Measurements from ENCODE around the gene APOBEC3C.
"Not testable (repeated sequence)": the region's sequence is repeated elsewhere in the genome, so short reads cannot be mapped to it uniquely, and the experiment has no call there.

Gene APOBEC3C

DNA sequence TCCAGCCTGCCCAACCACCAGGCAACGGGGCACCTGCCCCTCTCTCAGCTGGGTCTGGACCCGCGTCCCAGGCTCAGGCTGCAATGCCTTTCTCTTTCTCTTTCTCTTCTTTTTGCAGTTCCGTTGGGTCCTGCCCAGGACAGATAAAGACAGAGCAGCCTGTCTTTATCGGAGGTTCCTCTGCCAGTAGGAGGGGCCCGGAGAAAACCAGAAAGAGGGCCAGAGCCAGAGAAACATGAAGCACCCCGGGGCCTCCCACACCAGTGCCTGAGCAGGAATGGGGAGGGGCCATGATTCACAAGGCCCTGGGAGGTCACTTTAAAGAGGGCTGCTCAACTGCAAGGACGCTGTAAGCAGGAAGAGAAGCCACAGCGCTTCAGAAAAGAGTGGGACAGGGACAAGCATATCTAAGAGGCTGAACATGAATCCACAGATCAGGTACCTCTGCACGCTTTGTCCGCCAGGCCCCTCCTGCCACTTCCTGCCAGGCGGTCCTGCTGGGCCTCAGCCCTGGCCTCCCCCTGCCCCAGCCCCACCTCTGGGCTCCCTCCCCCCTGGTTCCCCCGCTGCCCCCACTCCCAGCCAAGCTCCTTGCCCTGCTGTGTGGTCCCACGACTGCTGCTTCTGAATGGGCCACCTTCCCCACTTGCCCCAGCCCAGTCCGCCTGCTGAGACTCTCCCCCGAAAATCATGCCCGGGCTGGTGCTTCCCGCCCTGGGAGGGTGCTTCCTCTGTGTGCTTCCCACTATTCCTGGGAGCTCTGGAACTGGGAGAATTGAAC lies at the start of gene APOBEC3C:
TSS of gene APOBEC3C (plus strand) at position 316 of the 781 bp plus-strand sequence. CDS start at position 422, 106 bp downstream.
- in situ Hi-C loops (cut with HindIII; ENCODE audit: low sequenced_read_pairs), result no loop called here

DNA sequence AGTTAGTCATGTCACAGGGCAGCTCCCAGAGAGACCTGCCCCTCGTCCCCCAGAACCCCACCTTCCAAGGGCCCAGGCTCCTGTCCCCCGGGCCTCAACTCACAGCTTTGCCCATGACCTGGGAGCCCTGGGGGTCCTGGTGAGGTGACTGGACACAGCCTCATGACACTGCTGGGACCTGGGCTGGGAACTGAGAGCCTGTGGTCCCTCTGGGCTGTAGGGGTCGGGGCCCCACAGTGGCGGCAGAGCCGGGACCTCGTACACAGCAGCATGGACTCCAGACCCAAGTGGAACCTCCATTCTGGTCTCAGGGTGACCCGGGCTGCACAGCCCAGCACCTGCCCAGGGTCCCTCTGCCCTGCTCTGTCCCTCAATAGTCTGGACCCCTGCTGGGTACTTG lies 49.8 kb upstream of the APOBEC3C start:
- in situ Hi-C loops (cut with HindIII; ENCODE audit: low sequenced_read_pairs), result no loop called here

DNA sequence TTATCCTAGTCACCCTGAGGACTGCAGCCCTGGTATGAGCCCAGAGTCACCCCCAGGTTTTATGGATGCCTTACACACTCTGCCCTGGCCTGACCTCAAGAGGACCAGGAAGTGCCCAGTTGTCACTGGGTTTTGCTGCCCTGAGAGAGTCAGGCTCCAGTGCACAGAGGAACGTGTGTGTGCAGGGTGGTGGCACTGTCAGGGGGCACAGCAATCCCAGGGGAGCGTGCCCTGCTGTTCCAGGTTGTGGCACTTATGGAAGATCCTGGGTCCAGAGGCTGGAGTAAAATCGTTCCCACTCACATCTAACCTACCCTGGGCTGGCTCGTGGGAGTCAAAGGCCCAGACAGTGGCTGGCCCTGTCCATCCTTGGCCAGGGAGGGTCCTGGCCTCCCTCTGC lies 49.1 kb upstream of the APOBEC3C start:
- in situ Hi-C loops (cut with HindIII; ENCODE audit: low sequenced_read_pairs), result no loop called here

DNA sequence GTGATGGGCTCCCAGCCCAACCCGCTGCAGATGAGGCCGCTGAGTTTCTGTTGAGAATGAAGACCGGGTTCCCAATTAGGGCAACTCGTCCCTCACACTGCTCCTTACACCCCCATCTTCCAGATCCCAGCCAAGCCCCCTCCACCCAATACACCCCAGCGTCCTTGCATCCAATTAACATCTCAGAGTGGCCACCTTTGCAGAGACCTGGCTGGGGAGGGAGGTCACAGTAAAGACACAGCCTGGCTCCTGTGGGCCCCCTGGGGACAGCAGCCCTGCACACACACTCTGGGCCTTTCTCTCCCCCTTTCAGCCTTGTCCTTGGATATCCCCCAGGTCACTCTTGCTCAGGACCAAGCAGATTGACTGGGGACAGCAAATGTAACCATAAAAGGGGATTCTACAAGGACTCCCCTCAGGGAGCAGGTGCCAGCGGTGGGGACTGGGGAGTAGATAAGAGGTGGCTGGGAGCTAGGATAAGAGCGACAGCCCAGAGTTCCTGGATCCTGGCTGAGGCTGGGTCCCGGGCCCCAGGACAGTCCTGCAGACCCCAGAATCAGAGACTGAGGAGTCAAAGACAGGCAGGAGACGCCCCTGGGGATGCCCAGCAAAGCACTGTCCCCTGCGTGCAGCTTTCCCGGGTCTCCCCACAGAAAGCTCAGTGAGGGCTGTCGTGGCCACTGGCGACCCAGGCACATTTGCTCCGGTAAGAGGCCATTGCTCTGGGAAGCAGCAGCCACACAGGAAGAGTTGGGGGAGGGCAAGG lies 48.3 kb upstream of the APOBEC3C start:
- in situ Hi-C loops (cut with HindIII; ENCODE audit: low sequenced_read_pairs), result no loop called here

DNA sequence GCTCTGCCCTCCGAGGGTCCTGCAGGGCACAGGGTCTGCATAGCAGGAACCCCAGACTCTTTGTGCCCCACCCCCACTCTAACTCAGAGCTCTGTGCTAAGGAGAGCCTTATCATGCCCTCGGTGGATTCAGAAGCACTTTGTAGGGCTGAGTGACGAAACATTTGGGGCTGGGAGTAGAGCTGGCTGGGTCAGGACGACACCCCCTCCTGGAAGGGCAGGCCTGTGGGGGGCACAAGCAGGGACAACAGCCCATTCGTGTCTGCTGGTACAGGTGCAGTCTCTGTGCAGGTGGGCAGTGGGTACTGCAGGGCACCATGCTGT lies 47.7 kb upstream of the APOBEC3C start:
- in situ Hi-C loops (cut with HindIII; ENCODE audit: low sequenced_read_pairs), result no loop called here

GRCh38 chr22:38966942-38967341 lies 47.1 kb upstream of the APOBEC3C start:
- in situ Hi-C loops (cut with HindIII; ENCODE audit: low sequenced_read_pairs), result no loop called here

DNA sequence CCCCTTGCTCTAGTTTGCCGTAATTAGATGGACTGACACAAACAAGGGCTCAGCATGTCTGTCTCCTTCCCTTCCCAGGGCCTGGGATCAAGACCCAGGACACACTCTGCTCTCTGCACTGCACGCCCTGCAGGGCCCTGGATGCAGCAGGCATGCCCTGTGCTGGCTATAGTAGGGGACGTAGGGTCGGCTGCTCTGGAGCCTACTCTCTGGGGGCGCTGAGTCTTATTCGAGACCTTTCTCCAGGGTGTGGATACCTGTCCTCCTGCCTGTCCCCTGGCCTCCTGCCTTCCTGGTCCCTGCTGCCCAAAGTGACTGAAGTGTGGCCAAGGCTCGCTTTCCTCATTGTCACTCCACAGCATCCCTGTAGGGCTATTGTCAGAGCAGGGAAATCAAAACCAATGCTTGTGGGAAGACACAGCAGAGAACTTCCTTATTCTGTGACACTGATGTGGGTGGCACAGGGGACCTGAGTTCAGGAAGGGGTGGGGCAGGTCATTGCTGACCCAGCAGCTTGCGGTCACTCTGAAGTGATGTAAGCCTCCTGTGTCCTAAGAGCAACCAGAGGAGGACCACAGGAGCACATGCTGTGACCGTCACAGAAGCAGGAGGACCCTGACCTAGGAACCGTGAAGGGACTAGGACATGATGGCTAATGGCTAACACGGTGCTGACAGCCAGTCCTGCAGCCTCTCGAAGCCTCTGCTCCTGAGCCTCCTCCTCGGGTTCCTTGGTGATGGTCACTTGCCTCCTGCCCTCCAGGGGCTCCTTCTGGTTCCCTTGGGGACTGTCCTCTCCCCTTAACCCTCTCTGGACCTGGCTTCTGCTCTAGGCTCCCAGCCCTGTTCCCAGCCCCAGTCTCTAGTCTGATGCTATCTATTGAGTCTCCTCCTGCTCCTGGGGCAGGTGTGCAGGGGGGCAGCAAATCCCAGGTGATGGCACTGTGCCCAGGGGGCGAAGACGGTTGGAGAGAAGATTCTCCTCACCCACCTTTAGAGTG lies 46.3 kb upstream of the APOBEC3C start:
- in situ Hi-C loops (cut with HindIII; ENCODE audit: low sequenced_read_pairs), result no loop called here

GRCh38 chr22:38968801-38969200 lies 45.3 kb upstream of the APOBEC3C start:
- in situ Hi-C loops (cut with HindIII; ENCODE audit: low sequenced_read_pairs), result no loop called here

DNA sequence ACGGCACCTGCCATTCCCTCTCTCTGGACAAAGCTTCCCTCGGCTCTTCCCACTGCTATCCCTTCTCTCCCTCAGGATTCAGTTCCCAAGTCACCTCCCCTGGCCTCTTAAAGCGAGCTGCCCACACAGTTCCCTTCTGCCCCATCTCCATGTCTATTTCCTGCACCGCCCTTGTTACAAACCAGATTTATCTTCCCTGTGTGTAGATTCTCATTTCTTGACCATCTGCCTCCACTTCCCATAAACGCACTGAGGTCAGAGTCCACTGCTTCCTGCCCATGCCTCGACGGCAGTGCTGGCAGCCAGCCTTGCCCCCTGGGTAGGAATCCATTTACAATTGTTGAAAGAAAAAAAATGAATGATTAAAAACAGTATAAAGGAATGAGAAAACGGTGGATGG lies 43.5 kb upstream of the APOBEC3C start:
- in situ Hi-C loops (cut with HindIII; ENCODE audit: low sequenced_read_pairs), result no loop called here

DNA sequence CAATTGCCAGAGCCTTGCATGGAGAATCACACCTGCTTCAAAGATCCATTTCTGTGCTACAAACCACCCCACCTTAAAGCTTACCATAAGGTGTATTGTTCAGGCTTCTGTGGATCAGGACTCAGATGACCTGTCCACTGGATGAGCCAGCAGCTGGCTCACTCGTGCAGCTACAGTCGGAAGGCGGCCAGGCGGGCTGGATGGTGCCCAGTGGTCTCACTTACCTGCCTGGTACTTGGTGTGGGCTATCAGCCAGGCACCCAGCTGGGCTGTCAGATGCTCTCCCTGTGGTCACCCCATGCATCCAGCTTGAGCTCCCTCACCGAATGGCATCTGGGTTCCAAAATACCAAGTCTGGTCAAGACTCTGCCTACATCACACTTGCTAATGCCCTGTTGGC lies 42.9 kb upstream of the APOBEC3C start:
- in situ Hi-C loops (cut with HindIII; ENCODE audit: low sequenced_read_pairs), result no loop called here

- in situ Hi-C loops (cut with HindIII; ENCODE audit: low sequenced_read_pairs), result no loop called here
These were observed 42.3 kb upstream of the APOBEC3C start for GRCh38 chr22:38971791-38972190.

DNA sequence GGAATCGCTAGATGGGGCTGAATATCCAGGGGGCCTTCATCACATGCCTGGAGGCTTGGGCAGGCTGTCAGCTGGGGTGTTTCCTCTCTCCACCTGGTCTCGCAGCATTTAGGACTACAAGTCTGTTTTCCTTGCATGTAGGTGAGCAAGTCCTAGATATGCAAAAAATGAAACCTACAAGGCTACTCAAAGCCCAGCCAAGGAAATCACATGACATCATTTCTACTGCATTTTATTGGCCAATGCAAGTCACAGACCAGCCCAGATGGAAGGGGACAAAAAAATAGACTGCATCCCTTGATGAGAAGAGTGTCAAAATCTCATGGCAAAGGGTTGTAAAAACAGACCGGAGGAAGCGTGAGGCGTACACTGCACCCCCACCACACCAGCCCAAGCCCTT lies 41.5 kb upstream of the APOBEC3C start:
- in situ Hi-C loops (cut with HindIII; ENCODE audit: low sequenced_read_pairs), result no loop called here

DNA sequence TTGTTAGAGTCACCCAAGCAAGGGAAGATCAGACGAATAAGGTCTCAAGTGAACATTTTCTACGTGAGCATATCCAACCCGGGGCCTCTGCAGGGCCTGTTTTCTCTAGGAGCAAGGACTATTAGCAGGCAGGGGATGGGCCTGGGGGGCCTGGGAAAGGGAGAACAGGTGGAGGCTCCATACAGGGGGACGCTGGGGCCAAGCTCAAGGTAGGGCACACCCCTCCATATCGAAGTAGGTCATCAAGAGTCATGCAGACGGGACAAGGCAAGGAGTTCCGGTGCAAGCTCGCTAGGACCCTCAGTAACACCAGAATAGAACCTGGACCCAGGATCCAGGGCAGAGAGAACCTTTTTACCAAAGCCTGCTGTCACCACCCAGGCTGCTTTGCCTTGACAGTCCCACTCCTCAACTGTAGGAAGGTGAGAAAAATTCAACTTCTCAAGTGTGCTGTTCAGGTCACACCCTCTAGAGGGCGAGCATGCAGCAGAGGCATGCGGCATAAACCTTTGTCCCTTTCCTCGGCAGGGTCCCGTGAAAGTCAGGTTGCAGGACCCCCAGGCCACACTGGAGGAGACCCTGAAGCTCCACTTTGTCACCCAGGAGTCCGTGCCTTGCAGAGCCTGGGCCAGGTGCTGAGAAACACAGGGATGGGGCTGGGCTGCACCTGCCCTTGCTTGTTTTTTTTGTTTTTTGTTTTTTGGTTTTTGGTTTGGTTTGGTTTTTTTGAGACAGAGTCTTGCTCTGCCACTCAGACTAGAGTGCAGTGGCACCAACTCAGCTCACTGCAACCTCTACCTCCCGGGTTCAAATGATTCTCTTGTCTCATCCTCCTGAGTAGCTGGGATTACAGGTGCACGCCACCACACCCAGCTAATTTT lies 40.5 kb upstream of the APOBEC3C start:
- in situ Hi-C loops (cut with HindIII; ENCODE audit: low sequenced_read_pairs), result no loop called here

GRCh38 chr22:38974170-38974825 lies 39.8 kb upstream of the APOBEC3C start:
- in situ Hi-C loops (cut with HindIII; ENCODE audit: low sequenced_read_pairs), result no loop called here

DNA sequence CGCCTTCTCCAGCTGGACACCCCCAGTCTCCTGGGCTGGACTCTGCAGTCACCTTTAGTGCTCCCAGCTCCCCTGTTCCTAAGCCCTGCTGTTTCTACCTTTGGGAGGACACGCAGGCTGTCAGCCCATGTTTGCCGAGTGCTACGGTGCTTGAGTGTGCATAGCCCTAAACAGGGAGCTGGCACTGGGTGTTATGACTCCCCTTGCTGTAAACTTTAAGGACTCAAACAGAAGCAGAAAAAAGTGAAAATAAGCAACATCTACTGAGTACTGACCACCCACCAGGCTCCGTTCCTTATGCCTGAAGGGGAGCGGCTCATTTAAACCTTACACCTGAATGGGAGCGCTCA lies 39.3 kb upstream of the APOBEC3C start:
- in situ Hi-C loops (cut with HindIII; ENCODE audit: low sequenced_read_pairs), result no loop called here

GRCh38 chr22:38977289-38977688 lies 36.8 kb upstream of the APOBEC3C start:
- in situ Hi-C loops (cut with HindIII; ENCODE audit: low sequenced_read_pairs), result not testable (repeated sequence)

- in situ Hi-C loops (cut with HindIII; ENCODE audit: low sequenced_read_pairs), result not testable (repeated sequence)
These were observed 33.5 kb upstream of the APOBEC3C start for GRCh38 chr22:38980587-38980986.

GRCh38 chr22:38981005-38981991 lies 32.8 kb upstream of the APOBEC3C start:
- in situ Hi-C loops (cut with HindIII; ENCODE audit: low sequenced_read_pairs), result no loop called here

Data from DLD1 (cell line).